ENCODE results near the gene SORCS2.

DNA sequence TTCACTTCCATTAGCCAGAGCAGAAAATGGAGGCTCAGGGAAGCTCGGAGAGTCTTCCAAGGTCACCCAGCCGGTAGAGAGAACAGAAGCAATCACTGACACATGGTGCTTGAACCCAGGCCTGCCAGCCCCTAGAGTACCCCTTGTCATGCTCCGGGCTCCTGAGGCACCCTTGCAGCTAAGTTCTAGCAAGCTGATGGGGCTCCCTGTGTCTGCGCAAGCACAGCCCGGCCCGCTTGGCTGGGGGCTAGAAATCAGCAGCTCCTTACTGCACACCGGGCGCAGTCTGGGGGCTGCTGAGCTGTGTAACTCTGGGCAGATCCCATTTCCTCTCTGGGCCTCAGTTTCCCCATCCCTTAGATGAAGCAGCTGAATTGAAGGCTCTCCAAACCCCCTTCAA lies 344.5 kb downstream of the SORCS2 start:
- TF ChIP-seq EP300 (IDR thresholded peaks at IDR 0.05; ENCODE audit: borderline replicate concordance in 1 of 2, low read depth in 1 of 2, low read length in 1 of 2) (no peak), TEAD4 (IDR thresholded peaks at IDR 0.05; ENCODE audit: borderline replicate concordance, insufficient read depth) (no peak), CTCF (IDR thresholded peaks at IDR 0.05) (no peak), SIN3A (IDR thresholded peaks at IDR 0.05; ENCODE audit: borderline replicate concordance, low read depth, low read length) (no peak), NRF1 (IDR thresholded peaks at IDR 0.05; ENCODE audit: low read depth, low read length) (no peak), CHD2 (IDR thresholded peaks at IDR 0.05; ENCODE audit: low read length, partially characterized antibody) (no peak), MAX (IDR thresholded peaks at IDR 0.05; ENCODE audit: low read depth) (no peak), TAF1 (IDR thresholded peaks at IDR 0.05; ENCODE audit: borderline replicate concordance, low read depth, low read length) (no peak), SMC3 (IDR thresholded peaks at IDR 0.05; ENCODE audit: low read depth, low read length) (no peak), YY1 (IDR thresholded peaks at IDR 0.05; ENCODE audit: low read depth) (no peak)
- TF ChIP-seq, protein P1, sequence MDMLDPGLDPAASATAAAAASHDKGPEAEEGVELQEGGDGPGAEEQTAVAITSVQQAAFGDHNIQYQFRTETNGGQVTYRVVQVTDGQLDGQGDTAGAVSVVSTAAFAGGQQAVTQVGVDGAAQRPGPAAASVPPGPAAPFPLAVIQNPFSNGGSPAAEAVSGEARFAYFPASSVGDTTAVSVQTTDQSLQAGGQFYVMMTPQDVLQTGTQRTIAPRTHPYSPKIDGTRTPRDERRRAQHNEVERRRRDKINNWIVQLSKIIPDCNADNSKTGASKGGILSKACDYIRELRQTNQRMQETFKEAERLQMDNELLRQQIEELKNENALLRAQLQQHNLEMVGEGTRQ (IDR thresholded peaks at IDR 0.05; ENCODE audit: borderline replicate concordance, low read depth, low read length): no peak
- TF ChIP-seq, protein P2, sequence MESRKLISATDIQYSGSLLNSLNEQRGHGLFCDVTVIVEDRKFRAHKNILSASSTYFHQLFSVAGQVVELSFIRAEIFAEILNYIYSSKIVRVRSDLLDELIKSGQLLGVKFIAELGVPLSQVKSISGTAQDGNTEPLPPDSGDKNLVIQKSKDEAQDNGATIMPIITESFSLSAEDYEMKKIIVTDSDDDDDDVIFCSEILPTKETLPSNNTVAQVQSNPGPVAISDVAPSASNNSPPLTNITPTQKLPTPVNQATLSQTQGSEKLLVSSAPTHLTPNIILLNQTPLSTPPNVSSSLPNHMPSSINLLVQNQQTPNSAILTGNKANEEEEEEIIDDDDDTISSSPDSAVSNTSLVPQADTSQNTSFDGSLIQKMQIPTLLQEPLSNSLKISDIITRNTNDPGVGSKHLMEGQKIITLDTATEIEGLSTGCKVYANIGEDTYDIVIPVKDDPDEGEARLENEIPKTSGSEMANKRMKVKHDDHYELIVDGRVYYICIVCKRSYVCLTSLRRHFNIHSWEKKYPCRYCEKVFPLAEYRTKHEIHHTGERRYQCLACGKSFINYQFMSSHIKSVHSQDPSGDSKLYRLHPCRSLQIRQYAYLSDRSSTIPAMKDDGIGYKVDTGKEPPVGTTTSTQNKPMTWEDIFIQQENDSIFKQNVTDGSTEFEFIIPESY (IDR thresholded peaks at IDR 0.05; ENCODE audit: borderline replicate concordance, low read depth): no peak

Data from SK-N-SH (cell line).